ENCODE results near the gene HBZ.

DNA sequence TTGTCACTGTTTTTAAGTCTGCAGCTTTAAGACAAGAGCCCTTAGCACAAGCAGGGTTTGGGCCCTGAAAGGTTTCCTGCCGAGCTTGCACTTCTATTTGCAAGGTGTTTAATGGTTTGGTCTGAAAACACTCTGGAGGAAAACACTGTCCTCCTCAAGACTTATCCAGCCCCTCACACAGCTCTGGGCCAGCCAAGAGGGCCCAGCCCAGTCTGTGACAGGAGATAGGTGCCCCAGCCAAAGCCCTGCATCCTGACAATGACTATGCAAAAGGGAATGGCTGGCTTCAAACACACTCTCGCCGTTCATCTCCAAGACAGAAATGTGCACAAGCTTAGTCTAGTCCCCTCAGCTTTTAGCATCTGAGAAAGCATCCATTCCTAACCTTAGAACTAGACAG, 47.5 kb upstream of the HBZ start:
- TF ChIP-seq, protein P1, sequence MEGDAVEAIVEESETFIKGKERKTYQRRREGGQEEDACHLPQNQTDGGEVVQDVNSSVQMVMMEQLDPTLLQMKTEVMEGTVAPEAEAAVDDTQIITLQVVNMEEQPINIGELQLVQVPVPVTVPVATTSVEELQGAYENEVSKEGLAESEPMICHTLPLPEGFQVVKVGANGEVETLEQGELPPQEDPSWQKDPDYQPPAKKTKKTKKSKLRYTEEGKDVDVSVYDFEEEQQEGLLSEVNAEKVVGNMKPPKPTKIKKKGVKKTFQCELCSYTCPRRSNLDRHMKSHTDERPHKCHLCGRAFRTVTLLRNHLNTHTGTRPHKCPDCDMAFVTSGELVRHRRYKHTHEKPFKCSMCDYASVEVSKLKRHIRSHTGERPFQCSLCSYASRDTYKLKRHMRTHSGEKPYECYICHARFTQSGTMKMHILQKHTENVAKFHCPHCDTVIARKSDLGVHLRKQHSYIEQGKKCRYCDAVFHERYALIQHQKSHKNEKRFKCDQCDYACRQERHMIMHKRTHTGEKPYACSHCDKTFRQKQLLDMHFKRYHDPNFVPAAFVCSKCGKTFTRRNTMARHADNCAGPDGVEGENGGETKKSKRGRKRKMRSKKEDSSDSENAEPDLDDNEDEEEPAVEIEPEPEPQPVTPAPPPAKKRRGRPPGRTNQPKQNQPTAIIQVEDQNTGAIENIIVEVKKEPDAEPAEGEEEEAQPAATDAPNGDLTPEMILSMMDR (IDR thresholded peaks at IDR 0.05): no peak
- TF ChIP-seq POLR2A (IDR thresholded peaks at IDR 0.05): no peak

All from uterus (tissue), 2 donors.